Vagina (tissue), 2 donors: ENCODE data around the gene CDC14A.

ENCODE experiments used
- CTCF ChIP-seq, 3 experiments: fragments of 450-650 bp in 2 of 3; fragments of 200-600 bp in 1 of 3; sonication (generic) in 1 of 3; IDR thresholded peaks; one replicate each; pipeline ENCODE4 v1.5.1; 2017 to 2019; ENCODE audit warnings: antibody characterized with exemption in 3 of 3, mild to moderate bottlenecking in 2 of 3, moderate library complexity in 2 of 3
- POLR2AphosphoS5 ChIP-seq, 2 donors: sonication (generic); formaldehyde crosslinking; IDR thresholded peaks; one replicate each; pipeline ENCODE4 v1.9.0; 2017; ENCODE audit warnings: antibody characterized with exemption in 2 of 2, mild to moderate bottlenecking in 2 of 2, low read depth in 1 of 2; ENCODE audit not compliant: insufficient read depth in 1 of 2

GRCh38 chr1:100354971-100355394, 2.7 kb downstream of the CDC14A start:
- no peak for TF ChIP-seq POLR2AphosphoS5 (IDR thresholded peaks at IDR 0.05; ENCODE audit: insufficient read depth in 1 of 2, low read depth in 1 of 2)
- TF ChIP-seq CTCF (IDR thresholded peaks at IDR 0.05): no peak
